ENCODE measurements around the gene LRRC14B. TPM values are rescaled to one million over a fixed set of nuclear protein-coding genes. Genes with fewer than 3 reads are reported as not detected.

The LRRC14B gene
- total and polyA plus RNA-seq, 2 donors (not counting 1 experiment from before 2014, with no cell fraction given): not detected

GRCh38 chr5:171801-172331, 19.4 kb upstream of the LRRC14B start:
- peaks cover 18% of the 10 kb centered on the region for H3K4me1 ChIP-seq (ENCODE audit: control insufficient read depth, extremely low read depth, insufficient read depth, low read length)
- H3K4me2 ChIP-seq (ENCODE audit: extremely low read depth, insufficient read depth, low read length): no peak overlapping the region
- DNase-seq (ENCODE audit: low read depth in 2 of 2): no peak
- no peak overlapping the region for H3K4me3 ChIP-seq (replicated peaks in 1 of 4; ENCODE audit: control extremely low read depth in 1 of 4, insufficient read depth in 1 of 4, low read depth in 3 of 4, low read length in 4 of 4)
- no peaks in the 10 kb centered on the region for H3K79me2 ChIP-seq (ENCODE audit: control insufficient read depth, insufficient read depth, low read length)
- TF ChIP-seq CTCF (conservative IDR thresholded peaks at IDR 0.05 in 1 of 2, IDR thresholded peaks at IDR 0.05 in 1 of 2; ENCODE audit: low read depth in 1 of 2, low read length in 2 of 2): no peak
- TF ChIP-seq EZH2 (IDR thresholded peaks at IDR 0.05; ENCODE audit: low read length, missing control alignments): no peak
- no peak overlapping the region for H3K9ac ChIP-seq (ENCODE audit: insufficient read depth, low read length)
- no peaks in the 10 kb centered on the region for H4K20me1 ChIP-seq (ENCODE audit: control insufficient read depth, extremely low read depth, insufficient read depth, low read length)
- H3K36me3 ChIP-seq (ENCODE audit: control insufficient read depth, insufficient read depth, low read length): no peaks in the 10 kb centered on the region
- no peaks in the 10 kb centered on the region for H3K27me3 ChIP-seq (ENCODE audit: control insufficient read depth, insufficient read depth, low read length)
- H2AFZ ChIP-seq (ENCODE audit: low read length): no peak overlapping the region
- no peak overlapping the region for H3K27ac ChIP-seq (ENCODE audit: insufficient read depth, low read length)
- no peaks in the 10 kb centered on the region for H3K9me3 ChIP-seq (ENCODE audit: control insufficient read depth, insufficient read depth, low read depth, low read length)

GRCh38 chr5:172421-172820, 18.9 kb upstream of the LRRC14B start:
- no peaks in the 10 kb centered on the region for H3K9me3 ChIP-seq (ENCODE audit: control insufficient read depth, insufficient read depth, low read depth, low read length)

GRCh38 chr5:172841-173251, 18.4 kb upstream of the LRRC14B start:
- no peak for TF ChIP-seq CTCF (conservative IDR thresholded peaks at IDR 0.05 in 1 of 2, IDR thresholded peaks at IDR 0.05 in 1 of 2; ENCODE audit: low read depth in 1 of 2, low read length in 2 of 2)
- no peak for TF ChIP-seq EZH2 (IDR thresholded peaks at IDR 0.05; ENCODE audit: low read length, missing control alignments)
- Histone ChIP-seq H3K9me3 (ENCODE audit: control insufficient read depth, insufficient read depth, low read depth, low read length) (no peaks in the 10 kb centered on the region), H3K27me3 (ENCODE audit: control insufficient read depth, insufficient read depth, low read length) (no peaks in the 10 kb centered on the region), H3K4me1 (ENCODE audit: control insufficient read depth, extremely low read depth, insufficient read depth, low read length) (peaks cover 14% of the 10 kb centered on the region), H3K4me3 (replicated peaks in 1 of 4; ENCODE audit: control extremely low read depth in 1 of 4, insufficient read depth in 1 of 4, low read depth in 3 of 4, low read length in 4 of 4) (no peak overlapping the region), H3K9ac (ENCODE audit: insufficient read depth, low read length) (no peak overlapping the region), H3K4me2 (ENCODE audit: extremely low read depth, insufficient read depth, low read length) (no peak overlapping the region), H4K20me1 (ENCODE audit: control insufficient read depth, extremely low read depth, insufficient read depth, low read length) (no peaks in the 10 kb centered on the region), H2AFZ (ENCODE audit: low read length) (no peak overlapping the region), H3K27ac (ENCODE audit: insufficient read depth, low read length) (no peak overlapping the region), H3K79me2 (ENCODE audit: control insufficient read depth, insufficient read depth, low read length) (no peaks in the 10 kb centered on the region), H3K36me3 (ENCODE audit: control insufficient read depth, insufficient read depth, low read length) (no peaks in the 10 kb centered on the region)
- DNase-seq (ENCODE audit: low read depth in 2 of 2): no peak

More at GRCh38 chr5:172421-172820, 18.9 kb upstream of the LRRC14B start:
- H3K27ac ChIP-seq (ENCODE audit: insufficient read depth, low read length): no peak overlapping the region
- H3K27me3 ChIP-seq (ENCODE audit: control insufficient read depth, insufficient read depth, low read length): no peaks in the 10 kb centered on the region
- H3K4me1 ChIP-seq (ENCODE audit: control insufficient read depth, extremely low read depth, insufficient read depth, low read length): peaks cover 18% of the 10 kb centered on the region
- H4K20me1 ChIP-seq (ENCODE audit: control insufficient read depth, extremely low read depth, insufficient read depth, low read length): no peaks in the 10 kb centered on the region
- H3K79me2 ChIP-seq (ENCODE audit: control insufficient read depth, insufficient read depth, low read length): no peaks in the 10 kb centered on the region
- H3K4me2 ChIP-seq (ENCODE audit: extremely low read depth, insufficient read depth, low read length): no peak overlapping the region
- no peaks in the 10 kb centered on the region for H3K36me3 ChIP-seq (ENCODE audit: control insufficient read depth, insufficient read depth, low read length)
- DNase-seq (ENCODE audit: low read depth in 2 of 2): no peak
- no peak overlapping the region for H3K9ac ChIP-seq (ENCODE audit: insufficient read depth, low read length)
- no peak overlapping the region for H2AFZ ChIP-seq (ENCODE audit: low read length)
- H3K4me3 ChIP-seq (replicated peaks in 1 of 4; ENCODE audit: control extremely low read depth in 1 of 4, insufficient read depth in 1 of 4, low read depth in 3 of 4, low read length in 4 of 4): no peak overlapping the region
- no peak for TF ChIP-seq CTCF (conservative IDR thresholded peaks at IDR 0.05 in 1 of 2, IDR thresholded peaks at IDR 0.05 in 1 of 2; ENCODE audit: low read depth in 1 of 2, low read length in 2 of 2)
- TF ChIP-seq EZH2 (IDR thresholded peaks at IDR 0.05; ENCODE audit: low read length, missing control alignments): no peak
